COLO668 (cell line): ENCODE measurements around the gene OR9A2.

Source experiments
- DNase-seq: peaks from one replicate; lab custom pipeline; 2025; ENCODE audit not compliant: unreplicated experiment; lab: John Stamatoyannopoulos, UW

OR9A2 gene, protein sequence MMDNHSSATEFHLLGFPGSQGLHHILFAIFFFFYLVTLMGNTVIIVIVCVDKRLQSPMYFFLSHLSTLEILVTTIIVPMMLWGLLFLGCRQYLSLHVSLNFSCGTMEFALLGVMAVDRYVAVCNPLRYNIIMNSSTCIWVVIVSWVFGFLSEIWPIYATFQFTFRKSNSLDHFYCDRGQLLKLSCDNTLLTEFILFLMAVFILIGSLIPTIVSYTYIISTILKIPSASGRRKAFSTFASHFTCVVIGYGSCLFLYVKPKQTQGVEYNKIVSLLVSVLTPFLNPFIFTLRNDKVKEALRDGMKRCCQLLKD

GRCh38 chr7:143027032-143027431 is at the start of gene OR9A2:
TSS of gene OR9A2 (minus strand) at chr7:143027132. CDS start at chr7:143027132, 0 bp downstream.
- DNase-seq = no peak

DNA sequence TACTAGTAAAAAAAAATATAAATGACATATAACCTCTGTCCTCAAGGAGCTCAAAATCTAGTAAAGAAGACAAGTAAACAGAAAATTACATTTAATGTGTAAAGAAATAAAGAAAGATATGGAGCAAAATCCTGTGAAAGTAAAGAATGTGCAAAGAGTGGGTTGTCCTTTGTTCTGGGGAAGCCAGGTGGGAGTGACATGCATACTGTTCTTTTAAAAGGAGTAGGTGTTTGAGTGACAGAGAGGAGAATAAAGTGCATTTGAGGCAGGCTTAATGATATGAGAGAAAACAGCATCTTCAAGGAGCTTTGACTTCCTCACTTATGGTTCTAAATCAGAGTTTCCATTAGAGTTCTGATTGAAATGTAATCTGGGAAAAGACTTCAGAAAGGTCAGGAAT is 47.2 kb upstream of the OR9A2 start:
- no peak for DNase-seq

- DNase-seq = no peak
These were observed 46.6 kb upstream of the OR9A2 start for GRCh38 chr7:143073556-143073955.

GRCh38 chr7:143069912-143070500 is 43.1 kb upstream of the OR9A2 start:
- no peak for DNase-seq

GRCh38 chr7:143068446-143068845 is 41.5 kb upstream of the OR9A2 start:
- DNase-seq = no peak

DNA sequence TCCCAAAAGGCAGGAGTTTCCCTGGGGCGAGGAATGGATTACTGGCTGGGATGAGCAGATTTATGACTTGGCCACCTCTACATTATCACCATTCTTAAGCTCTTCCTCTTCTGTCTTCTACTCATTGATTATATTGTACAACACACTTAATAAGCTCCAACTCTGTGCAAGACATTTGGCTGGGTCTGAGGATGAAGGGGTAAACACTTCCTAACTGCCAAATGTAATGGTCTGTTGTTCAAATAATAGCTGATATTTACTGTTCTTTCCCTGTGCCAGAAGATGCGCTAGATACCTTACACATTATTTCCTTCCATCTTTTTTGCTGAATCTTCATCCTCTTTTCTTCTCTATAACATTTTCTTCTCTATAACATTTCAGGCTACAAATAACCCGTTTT is 36.8 kb upstream of the OR9A2 start:
- no peak for DNase-seq

- DNase-seq = no peak
These were observed 28.8 kb upstream of the OR9A2 start for GRCh38 chr7:143055754-143056153.

- DNase-seq = no peak
These were observed 27.7 kb upstream of the OR9A2 start for GRCh38 chr7:143054621-143055020.

GRCh38 chr7:143052041-143052440 is 25.1 kb upstream of the OR9A2 start, which contains the start of gene OR6V1:
TSS of gene OR6V1 (plus strand) at chr7:143052341. CDS start at chr7:143052341, 0 bp downstream.
- DNase-seq = no peak

DNA sequence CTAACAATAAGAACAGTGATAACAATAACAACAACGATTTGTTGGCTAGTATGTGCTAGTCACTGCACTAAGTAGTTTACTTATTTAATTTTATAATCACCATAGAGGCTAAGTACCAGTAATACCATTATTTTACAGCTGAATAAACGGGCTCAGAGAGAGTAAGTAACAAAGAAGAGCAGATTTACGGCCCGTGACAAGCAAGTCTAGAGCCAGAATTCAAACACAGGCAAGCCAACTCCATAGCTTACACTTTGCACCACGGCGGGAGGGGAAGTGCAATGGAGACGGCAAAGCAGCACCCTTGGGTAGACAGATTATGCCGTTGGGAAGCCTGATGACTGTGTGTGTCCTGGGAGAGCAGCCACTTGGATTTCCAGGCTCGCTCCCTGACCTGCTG is 24.0 kb upstream of the OR9A2 start:
- no peak for DNase-seq

DNA sequence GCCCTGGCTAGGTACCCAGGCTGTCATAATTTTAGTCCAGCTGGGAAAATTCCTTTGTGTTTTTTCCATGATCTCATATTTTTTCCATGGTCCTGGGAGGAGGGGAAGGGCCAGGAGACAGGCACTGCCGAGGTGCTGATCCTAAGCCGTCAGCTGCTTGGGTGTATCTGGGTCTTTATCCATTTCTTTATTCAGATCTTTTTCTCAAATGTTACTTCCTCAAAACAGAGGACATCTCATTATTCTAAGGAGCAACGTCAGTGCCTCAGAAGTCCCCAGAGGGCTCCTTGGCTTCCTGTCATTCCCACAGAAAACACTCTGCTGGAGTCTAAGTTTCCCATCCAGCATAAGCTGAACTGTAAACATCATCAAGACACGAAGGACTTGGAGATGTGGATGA is 22.4 kb upstream of the OR9A2 start:
- DNase-seq = no peak

DNA sequence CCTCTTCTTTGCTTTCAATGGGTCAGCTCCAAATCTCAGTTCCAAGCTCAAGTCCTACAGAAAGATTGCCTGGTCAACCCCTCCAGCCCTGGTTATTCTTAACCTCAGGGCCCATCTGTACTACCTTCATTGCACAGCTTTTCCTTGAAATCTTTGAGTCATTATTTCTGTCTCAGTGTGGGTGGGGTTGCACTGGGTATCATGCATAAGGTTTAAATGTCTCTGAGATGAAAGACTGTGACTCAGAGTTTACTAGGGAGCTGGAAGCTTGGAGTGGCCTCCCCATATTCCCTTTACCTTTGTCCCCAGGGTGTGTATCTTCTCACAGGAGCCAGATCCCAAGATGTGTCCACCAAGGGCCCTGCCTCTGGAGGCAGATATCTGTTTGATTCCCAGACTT is 21.9 kb upstream of the OR9A2 start:
- DNase-seq = no peak

GRCh38 chr7:143047326-143047725 is 20.4 kb upstream of the OR9A2 start:
- no peak for DNase-seq

DNA sequence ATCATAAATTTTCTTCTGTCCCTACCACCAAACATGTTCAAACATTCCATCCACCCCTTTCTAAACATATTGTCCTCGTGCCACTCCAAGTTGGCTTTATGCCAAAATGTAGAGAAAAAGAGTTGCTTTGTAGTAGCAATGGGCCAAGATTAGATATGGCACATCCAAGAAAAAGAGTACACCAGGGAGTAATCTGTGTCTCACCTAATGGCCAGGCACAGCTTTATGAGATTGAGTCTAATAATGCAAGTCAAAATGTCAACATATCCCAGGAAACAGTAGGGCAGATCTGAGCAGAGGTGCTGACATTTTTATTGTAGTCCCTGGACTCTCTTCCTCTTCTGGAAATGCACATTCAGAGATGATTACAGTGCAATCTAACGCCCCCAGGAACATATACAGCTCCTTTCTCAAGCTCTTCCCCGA is 19.5 kb upstream of the OR9A2 start:
- DNase-seq = no peak

- no peak for DNase-seq
These were observed 16.5 kb upstream of the OR9A2 start for GRCh38 chr7:143043391-143043790.

- DNase-seq = no peak
These were observed 15.9 kb upstream of the OR9A2 start for GRCh38 chr7:143042790-143043271.

GRCh38 chr7:143042159-143042789 is 15.3 kb upstream of the OR9A2 start:
- no peak for DNase-seq

DNA sequence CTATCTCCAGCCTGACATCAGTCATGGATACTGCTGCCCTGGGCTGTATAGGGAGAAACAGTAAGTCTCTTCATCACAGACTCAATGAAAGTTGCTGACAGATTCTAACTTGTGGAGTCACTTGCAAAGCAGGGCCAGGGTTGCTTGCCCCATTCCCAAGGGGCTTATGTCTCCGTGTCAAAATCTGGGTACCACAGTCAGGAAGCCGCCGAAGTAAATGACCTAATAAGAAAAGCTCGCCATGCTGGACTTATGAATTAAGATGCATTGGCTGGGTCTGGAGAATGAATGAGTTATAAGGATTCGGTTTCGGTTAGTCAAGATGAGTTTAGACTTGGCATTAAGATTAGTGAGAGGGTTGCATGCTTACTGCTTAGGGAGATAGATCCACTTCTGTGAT is 14.4 kb upstream of the OR9A2 start:
- DNase-seq = no peak

GRCh38 chr7:143040209-143040715 is 13.3 kb upstream of the OR9A2 start:
- no peak for DNase-seq

GRCh38 chr7:143038635-143039034 is 11.7 kb upstream of the OR9A2 start:
- DNase-seq = no peak

- no peak for DNase-seq
These were observed 751 bp upstream of the OR9A2 start for GRCh38 chr7:143027683-143028082.

DNA sequence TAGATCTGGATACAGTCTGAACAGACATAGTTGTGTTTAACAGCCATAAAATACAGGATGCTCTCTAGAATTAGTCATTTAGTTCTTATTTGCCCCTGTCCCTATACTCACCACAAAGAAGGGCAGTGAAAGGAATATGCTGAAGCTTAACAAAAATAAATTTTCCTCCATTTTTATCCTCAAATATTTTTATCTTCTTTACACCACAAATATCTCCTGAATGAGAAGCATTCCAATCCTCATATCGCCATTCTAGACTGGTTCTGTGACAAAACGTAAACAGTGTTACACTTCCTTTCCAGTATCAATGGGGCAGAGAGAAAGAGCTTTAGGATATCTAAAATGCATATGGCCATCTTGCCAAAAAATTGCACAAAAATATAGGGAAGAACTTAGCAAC is 1.6 kb downstream of the OR9A2 start:
- DNase-seq = no peak
